HCT116 (cell line): ENCODE results near the gene DNAH10. TPM values are rescaled to one million over a fixed set of nuclear protein-coding genes. Genes with fewer than 3 reads are reported as not detected.

Source experiments
- ATAC-seq: fragments of 200-7000 bp; cut with Tn5 transposase; 2 replicates; pipeline ENCODE4 v1.9.1; 2020; ENCODE audit warnings: mild to moderate bottlenecking, moderate library complexity
- BruUV-seq: library from RNA; stranded (reverse); fragments of 400-500 nt; replicated peaks from 2 replicates; lab custom pipeline; 2021; lab: Mats Ljungman, UMichigan
- CTCF ChIA-PET: fragments of 300-600 bp; sonication (Branson Sonifier 250); formaldehyde crosslinking; loops from one replicate; lab custom pipeline; 2021; ENCODE audit warnings: antibody characterized with exemption; lab: Charles Lee
- POLR2A ChIA-PET: fragments of 300-600, 350-600 bp; sonication (Branson Sonifier 250); formaldehyde crosslinking; loops from one replicate; lab custom pipeline; 2021; ENCODE audit warnings: antibody characterized with exemption; lab: Charles Lee
- RAD21 ChIA-PET, 2 experiments: fragments of 300-600 bp; sonication (Branson Sonifier 250); formaldehyde crosslinking; loops; one replicate each; lab custom pipeline; 2023; ENCODE audit warnings: low total read pairs in 2 of 2; ENCODE audit not compliant: uncharacterized antibody in 2 of 2, unreplicated experiment in 2 of 2, low non-redundant PET in 1 of 2; lab: Charles Lee
- DNase-seq: peaks from one replicate; pipeline ENCODE4 v3.0.0-alpha.2; 2010; ENCODE audit warnings: low read depth, low spot score
- H2AFZ ChIP-seq: fragments of 200-600 bp; shearing (Covaris generic), sonication (generic); 2 replicates; pipeline ENCODE4 v1.6.1; 2017; ENCODE audit warnings: low read depth, mixed run types, mixed read lengths, antibody characterized with exemption, low read length; ENCODE audit not compliant: poor library complexity, severe bottlenecking
- H3K27ac ChIP-seq: 2 replicates; pipeline ENCODE4 v1.5.1; 2012; ENCODE audit warnings: low read depth, low read length
- H3K27me3 ChIP-seq: fragments of 200-600 bp; sonication (generic); 2 replicates; pipeline ENCODE4 v1.6.1; 2016; ENCODE audit warnings: mixed run types, low read length, mixed read lengths; ENCODE audit not compliant: insufficient read depth
- H3K36me3 ChIP-seq, 2 experiments: fragments of 200-500 bp in 1 of 2; fragments of 200-600 bp in 1 of 2; sonication (Bioruptor generic) in 1 of 2; sonication (generic) in 1 of 2; 2 replicates each; pipeline versions ENCODE4 v1.5.1 to v1.6.1; 2014 to 2016; ENCODE audit warnings: low read length in 2 of 2, inconsistent platforms in 1 of 2, mixed read lengths in 1 of 2, mixed run types in 1 of 2; ENCODE audit not compliant: insufficient read depth in 2 of 2, control insufficient read depth in 1 of 2
- H3K4me1 ChIP-seq, 2 experiments: fragments of 200-600 bp in 1 of 2; sonication (generic) in 1 of 2; 2 replicates each; pipeline versions ENCODE4 v1.5.1 to v1.6.1; 2012 to 2017; ENCODE audit warnings: low read length in 2 of 2, inconsistent platforms in 1 of 2, mild to moderate bottlenecking in 1 of 2, mixed read lengths in 1 of 2, mixed run types in 1 of 2, moderate library complexity in 1 of 2; ENCODE audit not compliant: insufficient read depth in 2 of 2, control insufficient read depth in 1 of 2
- H3K4me2 ChIP-seq: fragments of 200-600 bp; sonication (generic); 2 replicates; pipeline ENCODE4 v1.6.1; 2017; ENCODE audit warnings: mixed run types, low read length, mixed read lengths
- H3K4me3 ChIP-seq, 2 experiments: fragments of 200-600 bp in 1 of 2; sonication (generic) in 1 of 2; replicated peaks in 1 of 2; 2 replicates each; pipeline ENCODE4 v1.5.1; 2011 to 2016; ENCODE audit warnings: low read length in 2 of 2, control low read depth in 1 of 2, low read depth in 1 of 2, mild to moderate bottlenecking in 1 of 2, mixed read lengths in 1 of 2, mixed run types in 1 of 2
- H3K79me2 ChIP-seq: fragments of 200-600 bp; sonication (generic); 2 replicates; pipeline ENCODE4 v1.6.1; 2017; ENCODE audit warnings: mild to moderate bottlenecking, mixed run types, low read length, moderate library complexity, mixed read lengths; ENCODE audit not compliant: insufficient read depth
- H3K9ac ChIP-seq: fragments of 200-600 bp; sonication (generic); 2 replicates; pipeline ENCODE4 v1.6.1; 2016; ENCODE audit warnings: low read length, mixed read lengths
- H3K9me2 ChIP-seq: fragments of 200-600 bp; sonication (generic), shearing (Covaris generic); 2 replicates; pipeline ENCODE4 v1.6.1; 2017; ENCODE audit warnings: mixed run types, mild to moderate bottlenecking, moderate library complexity; ENCODE audit not compliant: insufficient read depth
- H3K9me3 ChIP-seq, 2 experiments: fragments of 200-500 bp in 1 of 2; fragments of 200-600 bp in 1 of 2; sonication (Bioruptor generic) in 1 of 2; sonication (generic) in 1 of 2; 2 replicates each; pipeline ENCODE4 v1.6.1; 2014 to 2017; ENCODE audit warnings: low read length in 2 of 2, mixed read lengths in 2 of 2, inconsistent platforms in 1 of 2, low read depth in 1 of 2, mild to moderate bottlenecking in 1 of 2, mixed run types in 1 of 2, moderate library complexity in 1 of 2; ENCODE audit not compliant: control insufficient read depth in 1 of 2, insufficient read depth in 1 of 2
- H4K20me1 ChIP-seq: fragments of 200-600 bp; sonication (generic), shearing (Covaris generic); 2 replicates; pipeline ENCODE4 v1.6.1; 2017; ENCODE audit warnings: mixed run types, mild to moderate bottlenecking, moderate library complexity; ENCODE audit not compliant: insufficient read depth
- ATF3 ChIP-seq: IDR thresholded peaks from 2 replicates; pipeline ENCODE4 v1.6.1; 2012
- CEBPB ChIP-seq: IDR thresholded peaks from 2 replicates; pipeline ENCODE4 v1.6.1; 2012; ENCODE audit warnings: low read depth
- ELF1 ChIP-seq: IDR thresholded peaks from 2 replicates; pipeline ENCODE4 v1.6.1; 2012; ENCODE audit warnings: low read depth, borderline replicate concordance
- JUND ChIP-seq: IDR thresholded peaks from 2 replicates; pipeline ENCODE4 v1.6.1; 2012
- POLR2AphosphoS5 ChIP-seq: IDR thresholded peaks from 2 replicates; pipeline ENCODE4 v1.6.1; 2011; ENCODE audit warnings: mild to moderate bottlenecking, low read depth, low read length, moderate library complexity
- SIN3A ChIP-seq: IDR thresholded peaks from 2 replicates; pipeline ENCODE4 v1.6.1; 2012; ENCODE audit warnings: low read depth
- SP1 ChIP-seq: IDR thresholded peaks from 2 replicates; pipeline ENCODE4 v1.6.1; 2012; ENCODE audit warnings: low read depth
- intact Hi-C: fragments of 100-400 bp; cut with micrococcal nuclease; formaldehyde crosslinking; loops from 2 replicates; pipeline ENCODE4 v1.10.0; 2022
- total RNA-seq: library from RNA; stranded (reverse); gene quantifications from one replicate; pipeline ENCODE4 v1.2.1, GENCODE V29; 2021; ENCODE audit not compliant: unreplicated experiment

Gene DNAH10
- total RNA-seq, 1 experiment from 2014 or later: 1.3 TPM

- Histone ChIP-seq H3K27me3 (no peaks in the 10 kb centered on the region), H3K79me2 (no peaks in the 10 kb centered on the region), H4K20me1 (no peaks in the 10 kb centered on the region), H3K27ac (no peak overlapping the region), H3K36me3 (no peaks in the 10 kb centered on the region), H3K4me1 (no peaks in the 10 kb centered on the region), H3K4me3 (no peak overlapping the region), H3K9me2 (no peaks in the 10 kb centered on the region), H2AFZ (no peak overlapping the region), H3K4me2 (no peak overlapping the region), H3K9ac (no peak overlapping the region), H3K9me3 (no peaks in the 10 kb centered on the region)
- intact Hi-C loops: no loop called here
- ATAC-seq: no peak
- ChIA-PET CTCF (no interaction called here), POLR2A (no interaction called here), RAD21 (no interaction called here)
- no peak for TF ChIP-seq ELF1
- BruUV-seq: no TSS peak
- DNase-seq: no peak
Measured at GRCh38 chr12:123958876-123959275, 196.8 kb downstream of the DNAH10 start.

- Histone ChIP-seq H3K27ac (no peak overlapping the region), H3K4me3 (no peak overlapping the region), H3K36me3 (no peaks in the 10 kb centered on the region), H3K4me1 (no peaks in the 10 kb centered on the region), H4K20me1 (no peaks in the 10 kb centered on the region), H3K79me2 (no peaks in the 10 kb centered on the region), H3K27me3 (no peaks in the 10 kb centered on the region), H2AFZ (no peak overlapping the region), H3K9me2 (no peaks in the 10 kb centered on the region), H3K9ac (no peak overlapping the region), H3K4me2 (no peak overlapping the region), H3K9me3 (no peaks in the 10 kb centered on the region)
- intact Hi-C loops: no loop called here
- no TSS peak for BruUV-seq
- ATAC-seq (no peak), DNase-seq (no peak)
- RAD21 ChIA-PET: no interaction called here
- no peak for TF ChIP-seq ATF3
- no peak for TF ChIP-seq SIN3A
- no peak for TF ChIP-seq JUND
- no peak for TF ChIP-seq POLR2AphosphoS5
- no peak for TF ChIP-seq CEBPB
- no peak for TF ChIP-seq SP1
- CTCF ChIA-PET: no interaction called here
- POLR2A ChIA-PET: no interaction called here
Measured at GRCh38 chr12:123960029-123960735, 198.1 kb downstream of the DNAH10 start.
